Activated T-helper 2 cell treated with anti-CD3 and anti-CD28 coated beads, Interferon-gamma antibody, Interleukin-2, Interleukin-4, amounts not matched to agents 10 μg/mL and 5 μg/mL and 100 μg/mL, durations not matched to agents 14 hours and 24 hours and 36 hours (primary cell): Measurements from ENCODE around the gene EZH1. TPM values are rescaled to one million over a fixed set of nuclear protein-coding genes. Genes with fewer than 3 reads are reported as not detected.
A peak's percentile ranks its signal among the peaks of the same experiment; 100 is the strongest.

ENCODE experiments used
- DNase-seq: peaks from one replicate; pipeline ENCODE4 v3.0.0; 2021; ENCODE audit warnings: low spot score
- H3K27ac Mint-ChIP-seq: one replicate; pipeline ENCODE4 v1.8.0; 2021; ENCODE audit warnings: mixed read lengths
- H3K27me3 Mint-ChIP-seq: one replicate; pipeline ENCODE4 v1.8.0; 2021; ENCODE audit warnings: low read depth, mixed read lengths
- H3K36me3 Mint-ChIP-seq: one replicate; pipeline ENCODE4 v1.8.0; 2021; ENCODE audit warnings: low read depth, mixed read lengths
- H3K4me1 Mint-ChIP-seq: one replicate; pipeline ENCODE4 v1.8.0; 2021; ENCODE audit warnings: low read depth, mixed read lengths
- H3K4me3 Mint-ChIP-seq: one replicate; pipeline ENCODE4 v1.8.0; 2021; ENCODE audit warnings: low read depth, mild to moderate bottlenecking, moderate library complexity, mixed read lengths
- H3K9me3 Mint-ChIP-seq: one replicate; pipeline ENCODE4 v1.8.0; 2021; ENCODE audit warnings: mixed read lengths
- intact Hi-C: fragments of 100-400 bp; cut with micrococcal nuclease; formaldehyde crosslinking; loops from one replicate; pipeline ENCODE4 v1.15.1; 2023
- total RNA-seq: library from RNA; stranded (reverse); gene quantifications from 2 replicates; pipeline ENCODE4 v1.2.3, GENCODE V29; 2022

EZH1 gene
- total RNA-seq, 1 donor from 2014 or later, result 37.1 TPM

GRCh38 chr17:42681976-42682721 is 62.7 kb downstream of the EZH1 start, which contains the start of gene CNTNAP1:
Gene CNTNAP1 (plus strand): TSS chr17:42682531. CDS start chr17:42682830, 299 bp downstream.
- Mint-ChIP-seq H3K4me3 (peak within 1 kb of the TSS; percentile 79), H3K4me1 (peaks cover 42% of the 10 kb centered on the region), H3K27ac (no peak within 1 kb of the TSS), H3K9me3 (no peaks in the 10 kb centered on the region), H3K27me3 (peaks cover 44% of the 10 kb centered on the region), H3K36me3 (no peaks in the 10 kb centered on the region)
- DNase-seq, result no peak
- intact Hi-C loops, result no loop called here

- Mint-ChIP-seq H3K36me3 (no peaks in the 10 kb centered on the region), H3K4me3 (no peak overlapping the region), H3K4me1 (peaks cover 45% of the 10 kb centered on the region), H3K9me3 (no peaks in the 10 kb centered on the region), H3K27me3 (peaks cover 43% of the 10 kb centered on the region), H3K27ac (no peak overlapping the region)
- DNase-seq, result no peak
- intact Hi-C loops, result no loop called here
These were observed 64.5 kb downstream of the EZH1 start for GRCh38 chr17:42680331-42680808.

- intact Hi-C loops, result loop anchor here (5.0 kb wide), 2 partner anchors 102 to 103 kb away; partner anchors contain the start of genes PSMC3IP and WNK4
- H3K27me3 Mint-ChIP-seq, result peaks cover 45% of the 10 kb centered on the region
- no peaks in the 10 kb centered on the region for H3K9me3 Mint-ChIP-seq
- H3K4me1 Mint-ChIP-seq, result peaks cover 46% of the 10 kb centered on the region
- peak; percentile 76 for DNase-seq
- peak overlapping the region; percentile 57 for H3K4me3 Mint-ChIP-seq
- peak overlapping the region; percentile 80 for H3K27ac Mint-ChIP-seq
- H3K36me3 Mint-ChIP-seq, result no peaks in the 10 kb centered on the region
These were observed 65.1 kb downstream of the EZH1 start for GRCh38 chr17:42679492-42680330.

- H3K36me3 Mint-ChIP-seq, result no peaks in the 10 kb centered on the region
- peak overlapping the region; percentile 57 for H3K4me3 Mint-ChIP-seq
- no peak for DNase-seq
- peak overlapping the region; percentile 80 for H3K27ac Mint-ChIP-seq
- H3K9me3 Mint-ChIP-seq, result no peaks in the 10 kb centered on the region
- H3K4me1 Mint-ChIP-seq, result peaks cover 51% of the 10 kb centered on the region
- intact Hi-C loops, result loop anchor here (5.0 kb wide), 2 partner anchors 102 to 103 kb away; partner anchors contain the start of genes PSMC3IP and WNK4
- peaks cover 48% of the 10 kb centered on the region for H3K27me3 Mint-ChIP-seq
These were observed 65.8 kb downstream of the EZH1 start for GRCh38 chr17:42678951-42679491.

GRCh38 chr17:42677921-42678781 is 66.7 kb downstream of the EZH1 start:
- Mint-ChIP-seq H3K4me3 (peak overlapping the region; percentile 79), H3K27ac (peak overlapping the region; percentile 77), H3K36me3 (no peaks in the 10 kb centered on the region), H3K4me1 (peaks cover 48% of the 10 kb centered on the region), H3K9me3 (no peaks in the 10 kb centered on the region), H3K27me3 (peaks cover 43% of the 10 kb centered on the region)
- intact Hi-C loops, result loop anchor here (1.0 to 5.0 kb wide), 3 partner anchors 69 to 104 kb away; partner anchors contain the start of genes PSMC3IP, RETREG3, TUBG1 and WNK4
- peak; percentile 78 for DNase-seq

- H3K4me3 Mint-ChIP-seq, result peak overlapping the region; percentile 87
- H3K9me3 Mint-ChIP-seq, result no peaks in the 10 kb centered on the region
These were observed 67.6 kb downstream of the EZH1 start for GRCh38 chr17:42677012-42677857.

GRCh38 chr17:42676424-42677011 is 68.3 kb downstream of the EZH1 start, which contains the start of gene PLEKHH3:
Gene PLEKHH3 (minus strand): TSS chr17:42676994. CDS start chr17:42676563, 431 bp downstream.
- H3K27me3 Mint-ChIP-seq, result peaks cover 39% of the 10 kb centered on the region
- peaks cover 37% of the 10 kb centered on the region for H3K4me1 Mint-ChIP-seq
- H3K36me3 Mint-ChIP-seq, result no peaks in the 10 kb centered on the region
- H3K4me3 Mint-ChIP-seq, result peak within 1 kb of the TSS; percentile 87
- H3K27ac Mint-ChIP-seq, result peak within 1 kb of the TSS; percentile 76
- intact Hi-C loops, result loop anchor here (1.0 to 5.0 kb wide), 3 partner anchors 67 to 106 kb away; partner anchors contain the start of genes PSMC3IP, RETREG3, TUBG1 and WNK4
- H3K9me3 Mint-ChIP-seq, result no peaks in the 10 kb centered on the region
- DNase-seq, result no peak

More at GRCh38 chr17:42677012-42677857, 67.6 kb downstream of the EZH1 start:
- Mint-ChIP-seq H3K27me3 (peaks cover 42% of the 10 kb centered on the region), H3K36me3 (no peaks in the 10 kb centered on the region), H3K27ac (peak overlapping the region; percentile 76), H3K4me1 (peaks cover 41% of the 10 kb centered on the region)
- DNase-seq, result peak; percentile 96
- intact Hi-C loops, result loop anchor here (1.0 to 5.0 kb wide), 3 partner anchors 68 to 105 kb away; partner anchors contain the start of genes PSMC3IP, RETREG3, TUBG1 and WNK4

GRCh38 chr17:42675965-42676423 is 68.8 kb downstream of the EZH1 start:
- Mint-ChIP-seq H3K27ac (no peak overlapping the region), H3K4me3 (peak overlapping the region; percentile 64), H3K4me1 (peaks cover 33% of the 10 kb centered on the region), H3K36me3 (no peaks in the 10 kb centered on the region), H3K9me3 (no peaks in the 10 kb centered on the region), H3K27me3 (peaks cover 39% of the 10 kb centered on the region)
- intact Hi-C loops, result loop anchor here (2.0 to 5.0 kb wide), 3 partner anchors 17 to 106 kb away; partner anchors contain the start of genes PSMC3IP, TUBG2 and WNK4
- DNase-seq, result no peak

GRCh38 chr17:42675348-42675964 is 69.4 kb downstream of the EZH1 start:
- Mint-ChIP-seq H3K36me3 (no peaks in the 10 kb centered on the region), H3K4me1 (peaks cover 35% of the 10 kb centered on the region), H3K27ac (no peak overlapping the region), H3K9me3 (no peaks in the 10 kb centered on the region), H3K4me3 (no peak overlapping the region), H3K27me3 (peaks cover 41% of the 10 kb centered on the region)
- no peak for DNase-seq
- intact Hi-C loops, result loop anchor here (2.0 to 5.0 kb wide), 3 partner anchors 17 to 107 kb away; partner anchors contain the start of genes PSMC3IP, TUBG2 and WNK4

- peaks cover 43% of the 10 kb centered on the region for H3K27me3 Mint-ChIP-seq
- intact Hi-C loops, result loop anchor here (2.0 to 5.0 kb wide), 3 partner anchors 16 to 107 kb away; partner anchors contain the start of genes PSMC3IP, TUBG2 and WNK4
- H3K36me3 Mint-ChIP-seq, result no peaks in the 10 kb centered on the region
- H3K4me1 Mint-ChIP-seq, result peaks cover 36% of the 10 kb centered on the region
- no peaks in the 10 kb centered on the region for H3K9me3 Mint-ChIP-seq
- no peak overlapping the region for H3K27ac Mint-ChIP-seq
- peak overlapping the region; percentile 21 for H3K4me3 Mint-ChIP-seq
- DNase-seq, result no peak
These were observed 70.0 kb downstream of the EZH1 start for GRCh38 chr17:42674755-42675347.
